GM12878 (cell line): ENCODE results near the gene ARHGEF17. TPM values are rescaled to one million over a fixed set of nuclear protein-coding genes. Genes with fewer than 3 reads are reported as not detected.

Experiments used
- ATAC-seq: fragments of 200-7000 bp; cut with Tn5 transposase; 3 replicates; pipeline ENCODE4 v1.9.1; 2020; ENCODE audit warnings: mild to moderate bottlenecking, moderate library complexity
- BruUV-seq: library from RNA; stranded (reverse); fragments of 400-500 nt; replicated peaks from 2 replicates; lab custom pipeline; 2021; lab: Mats Ljungman, UMichigan
- CTCF ChIA-PET: fragments of 300-600 bp; sonication (Branson Sonifier 250); formaldehyde crosslinking; extraction: SDS; loops from one replicate; lab custom pipeline; 2021; ENCODE audit warnings: inconsistent platforms; lab: Yijun Ruan, JAX
- POLR2A ChIA-PET: fragments of 350-600 bp; formaldehyde crosslinking; extraction: SDS; loops from one replicate; lab custom pipeline; 2021; ENCODE audit warnings: inconsistent platforms; lab: Charles Lee
- RAD21 ChIA-PET: fragments of 300-600 bp; sonication (Branson Sonifier 250); formaldehyde crosslinking; loops from one replicate; lab custom pipeline; 2023; ENCODE audit warnings: antibody characterized with exemption; ENCODE audit not compliant: unreplicated experiment; lab: Charles Lee
- SMC1A ChIA-PET: fragments of 300-600 bp; sonication (Branson Sonifier 250); formaldehyde crosslinking; loops from one replicate; lab custom pipeline; 2023; ENCODE audit not compliant: unreplicated experiment, uncharacterized antibody; lab: Charles Lee
- DNase-seq: peaks from one replicate; pipeline ENCODE4 v3.0.0-alpha.2; 2011; ENCODE audit warnings: low read depth, low spot score
- FAIRE-seq: peaks from 3 replicates; lab custom pipeline; 2011; peaks lifted over from hg19 to GRCh38; lab: Jason Lieb, UNC
- H2AFZ ChIP-seq: 2 replicates; pipeline ENCODE4 v1.6.0; 2011; ENCODE audit warnings: low read depth, low read length, control low read depth; ENCODE audit not compliant: control insufficient read depth
- H3K27ac ChIP-seq: 2 replicates; pipeline ENCODE4 v1.5.1; 2011; ENCODE audit warnings: control low read depth; ENCODE audit not compliant: control insufficient read depth, insufficient read depth
- H3K27me3 ChIP-seq, 2 experiments: replicated peaks in 1 of 2; 2 replicates each; pipeline versions ENCODE4 v1.6.0 to v1.6.1; 2011; ENCODE audit warnings: low read length in 1 of 2; ENCODE audit not compliant: control insufficient read depth in 2 of 2, insufficient read depth in 2 of 2
- H3K36me3 ChIP-seq, 2 experiments: 2 replicates each; pipeline ENCODE4 v1.5.1; 2011; ENCODE audit warnings: low read length in 1 of 2; ENCODE audit not compliant: control insufficient read depth in 2 of 2, insufficient read depth in 2 of 2
- H3K4me1 ChIP-seq: 2 replicates; pipeline ENCODE4 v1.6.1; 2011; ENCODE audit warnings: mild to moderate bottlenecking, low read length, moderate library complexity, mixed read lengths; ENCODE audit not compliant: control insufficient read depth, insufficient read depth
- H3K4me2 ChIP-seq: 2 replicates; pipeline ENCODE4 v1.6.0; 2011; ENCODE audit warnings: control low read depth; ENCODE audit not compliant: control insufficient read depth, insufficient read depth
- H3K4me3 ChIP-seq: fragments of 200-600 bp; sonication (generic); 2 replicates; pipeline ENCODE4 v1.5.1; 2016
- H3K79me2 ChIP-seq: 2 replicates; pipeline ENCODE4 v1.6.0; 2011; ENCODE audit warnings: low read length; ENCODE audit not compliant: control insufficient read depth, insufficient read depth
- H3K9ac ChIP-seq: 2 replicates; pipeline ENCODE4 v1.8.0; 2011; ENCODE audit warnings: low read length, control low read depth, mixed read lengths; ENCODE audit not compliant: control insufficient read depth, insufficient read depth
- H3K9me3 ChIP-seq: replicated peaks from 3 replicates; pipeline ENCODE4 v1.5.1; 2011; ENCODE audit warnings: mild to moderate bottlenecking, low read length; ENCODE audit not compliant: control insufficient read depth, insufficient read depth
- H4K20me1 ChIP-seq: 2 replicates; pipeline ENCODE4 v1.6.0; 2011; ENCODE audit not compliant: control insufficient read depth, insufficient read depth
- ASH2L ChIP-seq: fragments of 300-600, 200-600 bp; sonication (generic); IDR thresholded peaks from 2 replicates; pipeline ENCODE4 v1.6.1; 2017; ENCODE audit warnings: low read depth, mild to moderate bottlenecking, borderline replicate concordance
- CUX1 ChIP-seq: IDR thresholded peaks from 2 replicates; pipeline ENCODE4 v1.6.1; 2012; ENCODE audit warnings: improper control_type of control experiment, low read depth, low read length; ENCODE audit not compliant: insufficient replicate concordance
- E2F4 ChIP-seq: IDR thresholded peaks from 2 replicates; pipeline ENCODE4 v1.6.1; 2012; ENCODE audit warnings: low read depth, low read length, improper control_type of control experiment
- JUNB ChIP-seq: IDR thresholded peaks from 2 replicates; pipeline ENCODE4 v1.6.1; 2016; ENCODE audit warnings: antibody characterized with exemption, mild to moderate bottlenecking
- NKRF ChIP-seq: fragments of 450-650 bp; conservative IDR thresholded peaks from 2 replicates; pipeline ENCODE4 v1.6.1; 2017; ENCODE audit warnings: mild to moderate bottlenecking, moderate library complexity
- NR2F1 ChIP-seq: fragments of 450-650 bp; conservative IDR thresholded peaks from 2 replicates; pipeline ENCODE4 v1.6.1; 2017; ENCODE audit warnings: mild to moderate bottlenecking
- REST ChIP-seq: IDR thresholded peaks from 2 replicates; pipeline ENCODE4 v1.6.1; 2012; ENCODE audit warnings: mild to moderate bottlenecking, low read depth, low read length
- SP1 ChIP-seq: IDR thresholded peaks from one replicate; pipeline ENCODE4 v1.6.1; 2011; ENCODE audit warnings: low read depth, low read length
- SUZ12 ChIP-seq: fragments of 200-600 bp; sonication (generic); IDR thresholded peaks from one replicate; pipeline ENCODE4 v1.6.1; 2018; ENCODE audit warnings: antibody characterized with exemption, mild to moderate bottlenecking; ENCODE audit not compliant: unreplicated experiment
- ZNF217 ChIP-seq: fragments of 450-650 bp; IDR thresholded peaks from 2 replicates; pipeline ENCODE4 v1.6.1; 2017; ENCODE audit warnings: antibody characterized with exemption, mild to moderate bottlenecking
- ZNF622 ChIP-seq: fragments of 450-650 bp; IDR thresholded peaks from 2 replicates; pipeline ENCODE4 v1.6.1; 2017; ENCODE audit warnings: mild to moderate bottlenecking, inconsistent platforms
- WGBS: methylation state at CpG from one replicate; pipeline ENCODE4 v1.1.6; 2016; ENCODE audit warnings: low lambda C conversion rate; ENCODE audit not compliant: insufficient replicate concordance, insufficient coverage; ENCODE audit errors: missing lambda C conversion rate; 5-methylcytosine and 5-hydroxymethylcytosine counted together
- in situ Hi-C: fragments of 300-500 bp; cut with MboI; formaldehyde crosslinking; loops from 9 replicates; pipeline ENCODE4 v1.14.3; 2018; ENCODE audit warnings: mixed read lengths
- intact Hi-C: fragments of 100-400 bp; cut with micrococcal nuclease; formaldehyde crosslinking; loops from one replicate; pipeline ENCODE4 v1.14.2; 2022; ENCODE audit not compliant: unreplicated experiment
- polyA plus RNA-seq, 11 experiments: library from polyadenylated mRNA; depleted of rRNA in 4 of 11; unstranded in 6 of 11; stranded (reverse) in 5 of 11; fragments of >200 nt; fragmentation: Nextera tagmentation in 4 of 11; fragmentation: Illumina TruSeq in 1 of 11; extraction: Ambion mirVana in 4 of 11; extraction: Trizol in 1 of 11; gene quantifications; 1 replicate in 1 of 11; 2 replicates in 10 of 11; pipeline versions ENCODE4 v1.2.1 to v1.2.3, GENCODE V29; 2011 to 2016; ENCODE audit warnings: inconsistent platforms in 2 of 11, missing spikeins in 2 of 11, low read depth in 1 of 11
- total RNA-seq, 4 experiments: library from RNA; depleted of rRNA in 3 of 4; stranded (reverse); fragments of >200 nt in 3 of 4; fragmentation: Illumina TruSeq in 1 of 4; extraction: Trizol in 1 of 4; gene quantifications; 2 replicates each; pipeline versions ENCODE4 v1.2.1 to v1.2.3, GENCODE V29; 2013 to 2021

ARHGEF17 gene
- total and polyA plus RNA-seq, 10 of the 15 experiments (the other 5 are each of a cell fraction or from before 2014, with no cell fraction given) = 0.15 to 11.0 (median 1.7) TPM

GRCh38 chr11:73267122-73267846, 40.8 kb upstream of the ARHGEF17 start:
- Histone ChIP-seq H3K4me3 (no peak overlapping the region), H3K4me2 (no peak overlapping the region), H3K36me3 (no peaks in the 10 kb centered on the region), H3K4me1 (peaks cover 30% of the 10 kb centered on the region), H3K9me3 (no peaks in the 10 kb centered on the region), H3K27me3 (peaks cover 0 to 2% of the 10 kb centered on the region in 2 experiments; a peak in 2 of 4 replicates), H3K27ac (no peak overlapping the region), H3K79me2 (no peaks in the 10 kb centered on the region), H2AFZ (no peak overlapping the region), H3K9ac (no peak overlapping the region), H4K20me1 (no peaks in the 10 kb centered on the region)
- ChIA-PET RAD21 (interaction anchor here (1.2 kb wide), 1 partner anchor 22 kb away, joined by 4 read pairs; no protein-coding TSS in a partner anchor), SMC1A (interaction anchor here (1.3 to 1.6 kb wide), 2 partner anchors 16 to 21 kb away, joined by 3 read pairs; no protein-coding TSS in a partner anchor), POLR2A (no interaction called here), CTCF (interaction anchor here (0.6 to 2.0 kb wide), 5 partner anchors 8 to 87 kb away, joined by 3 to 7 read pairs (median 4); no protein-coding TSS in a partner anchor)
- BruUV-seq = no TSS peak
- ATAC-seq = no peak
- 13% methylated on average over 3 of the region's 3 CpGs for WGBS
- no peak for DNase-seq
- FAIRE-seq = no peak
- in situ Hi-C loops = no loop called here
- intact Hi-C loops = no loop called here
- no peak for TF ChIP-seq REST
- no peak for TF ChIP-seq JUNB
- no peak for TF ChIP-seq ZNF217
- no peak for TF ChIP-seq NR2F1
- TF ChIP-seq NKRF = no peak
- TF ChIP-seq ASH2L = no peak
- no peak for TF ChIP-seq ZNF622
- no peak for TF ChIP-seq CUX1
- TF ChIP-seq E2F4 = no peak
- no peak for TF ChIP-seq SP1
- no peak for TF ChIP-seq SUZ12
